ENCODE measurements around the gene MYLK4. TPM values are rescaled to one million over a fixed set of nuclear protein-coding genes. Genes with fewer than 3 reads are reported as not detected.
A peak's percentile ranks its signal among the peaks of the same experiment; 100 is the strongest.

MYLK4 gene
- total and polyA plus RNA-seq, 2 of the 13 experiments (the other 11 are each of a cell fraction or from before 2014, with no cell fraction given) = 0.26 to 0.29 TPM

DNA sequence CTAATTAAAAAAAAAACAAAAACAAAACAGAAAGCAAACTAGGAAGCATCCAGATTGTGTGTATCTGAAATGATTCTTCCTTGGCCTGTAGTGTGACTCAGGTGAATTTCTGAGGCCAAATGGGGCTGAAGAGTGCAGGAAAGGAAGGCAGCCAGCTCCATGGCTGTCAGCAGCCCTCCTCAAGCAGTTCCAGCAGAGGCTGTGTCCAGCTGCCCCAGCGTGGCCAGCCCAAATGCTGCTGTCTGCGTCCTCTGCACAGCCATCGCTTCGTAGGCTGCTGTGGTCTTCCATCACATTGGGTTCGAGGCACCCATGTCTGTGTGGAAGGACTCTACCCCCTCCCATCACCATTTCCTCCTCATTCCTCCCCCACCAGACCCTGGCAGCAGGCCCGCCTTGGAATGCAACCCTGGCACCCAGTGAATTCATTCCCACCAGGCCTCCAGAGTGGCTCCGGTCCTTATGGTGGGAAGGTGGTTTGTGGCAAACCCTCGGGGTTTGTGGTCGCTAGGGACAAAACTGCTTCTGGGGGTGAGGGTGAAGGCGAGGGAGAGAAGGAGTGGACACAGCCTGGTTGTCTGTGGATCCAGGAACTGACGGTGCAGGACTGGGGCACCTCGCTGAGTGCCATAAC, 81.5 kb downstream of the MYLK4 start:
- intact Hi-C loops (cut with micrococcal nuclease; ENCODE audit: unreplicated experiment) = no loop called here
- ATAC-seq (no peak), DNase-seq (ENCODE audit: low spot score) (no peak), FAIRE-seq (no peak)
- H3K36me3 ChIP-seq (replicated peaks in 1 of 2; ENCODE audit: control insufficient read depth in 1 of 2, insufficient read depth in 2 of 2, low read length in 2 of 2) = no peaks in the 10 kb centered on the region
- H3K79me2 ChIP-seq (ENCODE audit: insufficient read depth, low read length) = no peaks in the 10 kb centered on the region
- H3K27ac ChIP-seq (ENCODE audit: extremely low read length, insufficient read depth, low read length) = no peak overlapping the region
- H4K20me1 ChIP-seq (ENCODE audit: insufficient read depth, low read length) = no peaks in the 10 kb centered on the region
- peaks cover 22% of the 10 kb centered on the region for H3K4me1 ChIP-seq (ENCODE audit: insufficient read depth, low read length)
- H3K4me3 ChIP-seq (replicated peaks in 1 of 3; ENCODE audit: insufficient read depth in 1 of 3, low read depth in 2 of 3, low read length in 3 of 3) = no peak overlapping the region
- POLR2A ChIA-PET = no interaction called here
- H2AFZ ChIP-seq (ENCODE audit: low read length) = no peak overlapping the region
- no peaks in the 10 kb centered on the region for H3K9me3 ChIP-seq (ENCODE audit: low read length)
- WGBS (ENCODE audit: low lambda C conversion rate) = 72% methylated on average over 12 of the region's 12 CpGs
- BruUV-seq (replicated peaks) = no TSS peak
- TF ChIP-seq ZZZ3 (CRISPR knock-in tag; IDR thresholded peaks at IDR 0.05; ENCODE audit: borderline replicate concordance) = no peak
- 0 out of 2 replicates have a peak, but pooled peaks have one; percentile 39 for TF ChIP-seq NRL (CRISPR knock-in tag; IDR thresholded peaks at IDR 0.05; ENCODE audit: borderline replicate concordance)
- TF ChIP-seq ZNF572 (CRISPR knock-in tag; IDR thresholded peaks at IDR 0.05) = 0 out of 2 replicates have a peak, but pooled peaks have one; percentile 34
- no peak overlapping the region for H3K9ac ChIP-seq (ENCODE audit: insufficient read depth, low read depth, low read length)
- H3K4me2 ChIP-seq (ENCODE audit: low read depth, low read length) = no peak overlapping the region
- CTCF ChIA-PET (ENCODE audit: low intra/inter-chr PET ratio, low total read pairs) = no interaction called here
- H3K27me3 ChIP-seq (ENCODE audit: control insufficient read depth in 1 of 2, insufficient read depth in 2 of 2, low read length in 2 of 2) = peaks cover 1 to 24% of the 10 kb centered on the region in 2 experiments; a peak in 4 of 5 replicates
- in situ Hi-C loops (cut with HindIII; ENCODE audit: extremely low pct_ligation_motif_present, low pct_unique_long_range_greater_than_20kb) = no loop called here

- peaks cover 1 to 24% of the 10 kb centered on the region in 2 experiments; a peak in 4 of 5 replicates for H3K27me3 ChIP-seq (ENCODE audit: control insufficient read depth in 1 of 2, insufficient read depth in 2 of 2, low read length in 2 of 2)
- no peak overlapping the region for H2AFZ ChIP-seq (ENCODE audit: low read length)
- BruUV-seq (replicated peaks) = no TSS peak
- FAIRE-seq = no peak
- in situ Hi-C loops (cut with HindIII; ENCODE audit: extremely low pct_ligation_motif_present, low pct_unique_long_range_greater_than_20kb) (no loop called here), intact Hi-C loops (cut with micrococcal nuclease; ENCODE audit: unreplicated experiment) (no loop called here)
- no peaks in the 10 kb centered on the region for H3K9me3 ChIP-seq (ENCODE audit: low read length)
- H4K20me1 ChIP-seq (ENCODE audit: insufficient read depth, low read length) = no peaks in the 10 kb centered on the region
- H3K4me3 ChIP-seq (replicated peaks in 1 of 3; ENCODE audit: insufficient read depth in 1 of 3, low read depth in 2 of 3, low read length in 3 of 3) = no peak overlapping the region
- DNase-seq (ENCODE audit: low spot score) = no peak
- CTCF ChIA-PET (ENCODE audit: low intra/inter-chr PET ratio, low total read pairs) = no interaction called here
- WGBS (ENCODE audit: low lambda C conversion rate) = 39% methylated on average over 7 of the region's 7 CpGs
- ATAC-seq = no peak
- H3K27ac ChIP-seq (ENCODE audit: extremely low read length, insufficient read depth, low read length) = no peak overlapping the region
- POLR2A ChIA-PET = no interaction called here
- H3K9ac ChIP-seq (ENCODE audit: insufficient read depth, low read depth, low read length) = no peak overlapping the region
- peaks cover 22% of the 10 kb centered on the region for H3K4me1 ChIP-seq (ENCODE audit: insufficient read depth, low read length)
- H3K36me3 ChIP-seq (replicated peaks in 1 of 2; ENCODE audit: control insufficient read depth in 1 of 2, insufficient read depth in 2 of 2, low read length in 2 of 2) = no peaks in the 10 kb centered on the region
- TF ChIP-seq MLXIP (CRISPR knock-in tag; IDR thresholded peaks at IDR 0.05; ENCODE audit: borderline replicate concordance) (no peak), ZNF775 (CRISPR knock-in tag; IDR thresholded peaks at IDR 0.05; ENCODE audit: borderline replicate concordance) (no peak), RARA (CRISPR knock-in tag; IDR thresholded peaks at IDR 0.05) (0 out of 2 replicates have a peak, but pooled peaks have one; percentile 16), MAFK (conservative IDR thresholded peaks at IDR 0.05 in 1 of 2, IDR thresholded peaks at IDR 0.05 in 1 of 2; ENCODE audit: low read length in 2 of 2) (peak; percentile 30 to 57), CBX2 (IDR thresholded peaks at IDR 0.05; ENCODE audit: low read depth, low read length) (no peak), CBX2 (CRISPR knock-in tag; IDR thresholded peaks at IDR 0.05; ENCODE audit: low read depth) (no peak)
- TF ChIP-seq, protein P1, sequence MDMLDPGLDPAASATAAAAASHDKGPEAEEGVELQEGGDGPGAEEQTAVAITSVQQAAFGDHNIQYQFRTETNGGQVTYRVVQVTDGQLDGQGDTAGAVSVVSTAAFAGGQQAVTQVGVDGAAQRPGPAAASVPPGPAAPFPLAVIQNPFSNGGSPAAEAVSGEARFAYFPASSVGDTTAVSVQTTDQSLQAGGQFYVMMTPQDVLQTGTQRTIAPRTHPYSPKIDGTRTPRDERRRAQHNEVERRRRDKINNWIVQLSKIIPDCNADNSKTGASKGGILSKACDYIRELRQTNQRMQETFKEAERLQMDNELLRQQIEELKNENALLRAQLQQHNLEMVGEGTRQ (IDR thresholded peaks at IDR 0.05; ENCODE audit: low read depth, low read length) = no peak
- TF ChIP-seq, protein P1 (CRISPR knock-in tag; IDR thresholded peaks at IDR 0.05; ENCODE audit: borderline replicate concordance) = 0 out of 2 replicates have a peak, but pooled peaks have one; percentile 1
- H3K4me2 ChIP-seq (ENCODE audit: low read depth, low read length) = no peak overlapping the region
- no peaks in the 10 kb centered on the region for H3K79me2 ChIP-seq (ENCODE audit: insufficient read depth, low read length)
Observed at GRCh38 chr6:2667617-2668016, 83.1 kb downstream of the MYLK4 start.

Measured in HepG2 (cell line).